ENCODE results near the gene LRRC42.

The LRRC42 gene

DNA sequence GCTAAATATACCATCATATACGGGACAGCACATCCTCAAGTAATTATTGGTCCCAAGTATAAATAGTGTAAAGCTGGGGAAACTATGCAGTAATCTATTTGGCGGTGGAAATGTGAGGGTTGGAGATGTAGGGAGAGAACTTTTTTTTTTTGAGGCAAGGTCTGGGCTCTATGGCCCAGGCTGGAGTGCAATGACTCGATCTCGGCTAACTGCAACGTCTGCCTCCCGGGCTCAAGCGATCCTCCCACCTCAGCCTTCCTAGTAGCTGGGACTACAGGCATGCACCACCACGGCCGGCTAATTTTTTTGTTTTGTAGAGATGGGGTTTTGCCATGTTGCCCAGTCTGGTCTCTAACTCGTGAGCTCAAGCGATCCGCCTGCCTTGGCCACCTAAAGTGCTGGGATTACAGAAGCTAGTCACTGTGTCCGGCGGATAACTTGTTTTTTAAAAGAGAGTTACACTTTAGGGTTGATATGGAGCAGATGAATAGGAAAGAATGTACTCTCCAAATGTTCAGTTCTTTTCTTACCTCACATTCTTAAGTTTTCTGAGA, 2.6 kb upstream of the LRRC42 start:
- H3K27me3 ChIP-seq (ENCODE audit: control insufficient read depth, insufficient read depth, low read length): no peaks in the 10 kb centered on the region
- no peak overlapping the region for H3K4me3 ChIP-seq (ENCODE audit: low read length)
- peaks cover 12% of the 10 kb centered on the region for H3K4me1 ChIP-seq (ENCODE audit: control insufficient read depth, low read depth, low read length)
- H3K9ac ChIP-seq (ENCODE audit: low read length): no peak overlapping the region
- no peaks in the 10 kb centered on the region for H3K36me3 ChIP-seq (ENCODE audit: control insufficient read depth, low read depth, low read length)
- no peak overlapping the region for H3K27ac ChIP-seq (ENCODE audit: low read length)
- no peaks in the 10 kb centered on the region for H3K9me3 ChIP-seq (ENCODE audit: control insufficient read depth, low read depth, low read length)

DNA sequence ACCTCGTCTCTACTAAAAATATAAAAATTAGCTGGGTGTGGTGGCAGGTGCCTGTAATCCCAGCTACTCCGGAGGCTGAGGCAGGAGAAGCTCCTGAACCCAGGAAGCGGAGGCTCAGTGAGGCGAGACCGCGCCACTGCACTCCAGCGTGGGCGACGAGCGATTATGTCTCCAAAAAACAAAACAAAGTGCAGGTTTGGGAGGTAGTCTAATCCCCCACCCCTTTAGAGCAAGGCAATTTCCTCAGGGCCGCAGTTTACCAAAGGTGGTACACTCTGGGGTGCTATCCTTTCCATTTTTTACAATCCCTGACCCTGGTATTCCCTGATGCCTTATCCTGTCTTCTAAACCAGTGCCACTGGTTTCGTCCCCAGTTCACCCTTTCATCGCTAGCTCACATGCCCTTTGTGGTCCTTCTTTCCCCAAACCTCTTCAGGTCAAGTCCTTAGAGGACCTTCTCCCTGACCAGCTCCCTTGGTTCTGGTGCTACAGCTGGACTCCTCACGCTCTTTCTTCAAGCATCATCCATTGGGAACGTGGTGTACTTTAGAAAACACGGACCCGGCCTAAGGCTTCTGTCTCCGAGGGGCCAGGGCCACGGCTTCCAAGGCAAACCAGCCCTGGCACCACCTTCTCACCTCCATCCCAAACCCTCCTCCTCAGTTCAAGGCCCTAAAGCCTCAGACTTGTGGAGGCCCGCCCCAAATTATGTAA, 1.5 kb upstream of the LRRC42 start:
- H3K27ac ChIP-seq (ENCODE audit: low read length): no peak overlapping the region
- H3K36me3 ChIP-seq (ENCODE audit: control insufficient read depth, low read depth, low read length): no peaks in the 10 kb centered on the region
- H3K9ac ChIP-seq (ENCODE audit: low read length): peak overlapping the region; percentile 45
- H3K9me3 ChIP-seq (ENCODE audit: control insufficient read depth, low read depth, low read length): no peaks in the 10 kb centered on the region
- no peaks in the 10 kb centered on the region for H3K27me3 ChIP-seq (ENCODE audit: control insufficient read depth, insufficient read depth, low read length)
- peaks cover 12% of the 10 kb centered on the region for H3K4me1 ChIP-seq (ENCODE audit: control insufficient read depth, low read depth, low read length)
- peak overlapping the region; percentile 84 for H3K4me3 ChIP-seq (ENCODE audit: low read length)

DNA sequence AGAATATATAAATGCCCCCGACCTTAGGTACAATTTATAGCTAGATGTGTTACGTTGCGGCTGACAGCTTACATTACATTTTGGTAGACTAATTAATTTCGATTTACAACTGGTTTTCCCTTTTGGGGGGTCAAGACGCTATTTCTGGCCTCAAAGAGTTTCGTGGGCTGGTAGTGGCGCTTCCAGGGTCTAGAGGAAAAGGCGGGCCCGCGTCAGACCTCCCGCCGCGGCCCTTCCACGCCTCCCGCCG, 1.0 kb upstream of the LRRC42 start:
- H3K9me3 ChIP-seq (ENCODE audit: control insufficient read depth, low read depth, low read length): no peaks in the 10 kb centered on the region
- peak overlapping the region; percentile 45 for H3K9ac ChIP-seq (ENCODE audit: low read length)
- H3K27me3 ChIP-seq (ENCODE audit: control insufficient read depth, insufficient read depth, low read length): no peaks in the 10 kb centered on the region
- H3K36me3 ChIP-seq (ENCODE audit: control insufficient read depth, low read depth, low read length): no peaks in the 10 kb centered on the region
- no peak overlapping the region for H3K27ac ChIP-seq (ENCODE audit: low read length)
- H3K4me1 ChIP-seq (ENCODE audit: control insufficient read depth, low read depth, low read length): peaks cover 12% of the 10 kb centered on the region
- peak overlapping the region; percentile 84 for H3K4me3 ChIP-seq (ENCODE audit: low read length)

DNA sequence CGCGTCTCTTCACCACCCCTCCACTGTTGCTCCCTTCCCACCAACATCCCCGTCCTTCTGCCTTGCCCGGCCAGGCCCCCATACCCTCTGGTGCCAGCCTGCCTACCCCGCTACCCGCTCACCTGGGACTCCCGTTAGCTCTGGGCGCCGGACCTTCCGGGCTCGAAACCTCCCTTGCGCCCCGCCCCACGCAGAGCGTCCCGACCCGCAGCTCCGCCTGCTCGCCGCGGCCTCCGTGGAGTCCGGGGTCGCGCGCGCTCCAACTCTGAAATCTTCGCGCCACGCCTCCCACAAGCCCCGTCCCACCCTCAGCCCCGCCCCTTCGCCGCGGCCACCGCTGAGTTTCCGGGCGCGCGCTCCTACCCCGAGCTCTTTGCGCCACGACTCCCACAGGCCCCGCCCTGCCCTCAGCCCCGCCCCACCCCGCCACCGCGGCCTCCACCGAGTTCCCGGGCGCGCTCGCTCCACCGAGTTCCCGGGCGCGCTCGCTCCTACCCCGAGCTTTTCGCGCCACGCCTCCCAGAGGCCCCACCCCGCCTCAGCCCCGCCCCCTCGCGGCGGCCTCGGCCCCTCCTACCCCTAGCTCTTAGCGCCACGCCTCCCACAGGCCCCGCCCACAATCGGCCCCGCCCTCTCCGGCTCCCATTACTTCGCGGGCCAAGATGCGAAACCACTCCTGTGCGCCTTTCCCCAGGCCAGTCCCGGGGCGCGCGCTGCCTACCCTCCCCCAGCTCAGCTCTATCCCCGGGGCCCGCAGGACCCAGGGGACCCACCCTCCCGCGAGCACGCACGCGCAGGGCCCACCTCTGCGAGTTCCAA, 508 bp upstream of the LRRC42 start, which contains the start of gene IFT25:
IFT25 (minus strand) TSS at position 267 of the 819 bp plus-strand sequence. CDS start 5,617 bp downstream, outside the sequence.
- peaks cover 12% of the 10 kb centered on the region for H3K4me1 ChIP-seq (ENCODE audit: control insufficient read depth, low read depth, low read length)
- H3K27ac ChIP-seq (ENCODE audit: low read length): no peak within 1 kb of the TSS
- H3K27me3 ChIP-seq (ENCODE audit: control insufficient read depth, insufficient read depth, low read length): no peaks in the 10 kb centered on the region
- peak within 1 kb of the TSS; percentile 84 for H3K4me3 ChIP-seq (ENCODE audit: low read length)
- no peaks in the 10 kb centered on the region for H3K9me3 ChIP-seq (ENCODE audit: control insufficient read depth, low read depth, low read length)
- H3K36me3 ChIP-seq (ENCODE audit: control insufficient read depth, low read depth, low read length): no peaks in the 10 kb centered on the region
- peak within 1 kb of the TSS; percentile 45 for H3K9ac ChIP-seq (ENCODE audit: low read length)

DNA sequence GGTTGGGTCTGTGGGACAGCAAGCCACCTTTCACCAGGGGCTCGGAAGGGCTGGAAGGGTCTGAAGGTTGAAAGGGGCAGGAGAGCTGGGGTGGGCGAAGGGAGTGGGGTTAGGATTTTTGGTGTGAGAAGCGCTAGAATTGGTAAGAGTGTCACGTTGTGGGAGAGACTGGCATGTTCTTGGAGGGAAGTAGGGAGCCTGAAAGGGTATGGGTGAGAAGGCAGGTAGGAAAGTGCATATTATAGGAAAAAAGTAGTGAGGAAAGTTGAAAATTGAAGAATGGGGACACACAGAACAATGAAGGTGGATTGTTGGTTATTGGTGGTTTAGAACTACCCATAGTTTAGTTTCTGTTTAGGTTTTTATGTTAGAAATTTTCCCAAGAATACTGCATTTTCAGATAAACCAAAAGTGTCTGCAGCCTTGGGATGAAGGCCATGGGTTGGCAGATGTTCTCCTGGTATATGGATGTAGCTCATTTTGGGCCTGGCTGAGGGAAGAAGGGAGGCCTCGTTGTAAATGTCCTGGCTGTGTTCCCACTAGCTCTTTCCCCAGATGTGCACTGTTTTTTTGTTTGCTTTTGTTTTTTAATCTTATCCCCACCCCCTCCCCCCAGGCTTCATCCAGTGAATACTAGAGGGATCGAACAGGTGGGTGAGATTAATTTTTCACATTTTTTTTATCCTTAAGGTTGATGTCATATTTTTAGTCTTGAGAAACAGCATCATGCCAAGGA, 1.2 kb downstream of the LRRC42 start:
- Histone ChIP-seq H3K27ac (ENCODE audit: low read length) (no peak overlapping the region), H3K36me3 (ENCODE audit: control insufficient read depth, low read depth, low read length) (peaks cover 6% of the 10 kb centered on the region), H3K9ac (ENCODE audit: low read length) (peak overlapping the region; percentile 45), H3K4me1 (ENCODE audit: control insufficient read depth, low read depth, low read length) (peaks cover 16% of the 10 kb centered on the region), H3K4me3 (ENCODE audit: low read length) (peak overlapping the region; percentile 72), H3K27me3 (ENCODE audit: control insufficient read depth, insufficient read depth, low read length) (no peaks in the 10 kb centered on the region), H3K9me3 (ENCODE audit: control insufficient read depth, low read depth, low read length) (no peaks in the 10 kb centered on the region)

DNA sequence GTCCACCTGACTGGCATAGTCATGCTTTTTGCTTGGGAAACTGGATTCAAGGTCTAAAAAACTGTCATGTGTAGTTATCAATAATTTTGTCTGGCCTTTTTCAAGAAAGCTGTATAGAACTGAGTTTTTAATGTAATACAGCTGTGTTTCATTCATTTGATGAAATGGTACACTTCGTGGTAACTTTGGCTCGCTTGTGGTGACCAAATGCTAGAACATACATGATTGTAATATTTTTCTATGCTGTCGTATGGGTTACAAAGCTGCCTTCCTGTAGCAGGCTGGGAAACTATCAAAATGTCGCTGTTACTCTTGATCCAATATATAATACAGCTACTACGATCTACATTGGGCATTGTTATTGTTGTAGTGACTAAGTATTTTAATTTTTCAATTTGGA, 2.1 kb downstream of the LRRC42 start:
- Histone ChIP-seq H3K27ac (ENCODE audit: low read length) (no peak overlapping the region), H3K4me3 (ENCODE audit: low read length) (no peak overlapping the region), H3K36me3 (ENCODE audit: control insufficient read depth, low read depth, low read length) (peaks cover 15% of the 10 kb centered on the region), H3K9me3 (ENCODE audit: control insufficient read depth, low read depth, low read length) (no peaks in the 10 kb centered on the region), H3K4me1 (ENCODE audit: control insufficient read depth, low read depth, low read length) (peaks cover 9% of the 10 kb centered on the region), H3K27me3 (ENCODE audit: control insufficient read depth, insufficient read depth, low read length) (no peaks in the 10 kb centered on the region), H3K9ac (ENCODE audit: low read length) (no peak overlapping the region)

DNA sequence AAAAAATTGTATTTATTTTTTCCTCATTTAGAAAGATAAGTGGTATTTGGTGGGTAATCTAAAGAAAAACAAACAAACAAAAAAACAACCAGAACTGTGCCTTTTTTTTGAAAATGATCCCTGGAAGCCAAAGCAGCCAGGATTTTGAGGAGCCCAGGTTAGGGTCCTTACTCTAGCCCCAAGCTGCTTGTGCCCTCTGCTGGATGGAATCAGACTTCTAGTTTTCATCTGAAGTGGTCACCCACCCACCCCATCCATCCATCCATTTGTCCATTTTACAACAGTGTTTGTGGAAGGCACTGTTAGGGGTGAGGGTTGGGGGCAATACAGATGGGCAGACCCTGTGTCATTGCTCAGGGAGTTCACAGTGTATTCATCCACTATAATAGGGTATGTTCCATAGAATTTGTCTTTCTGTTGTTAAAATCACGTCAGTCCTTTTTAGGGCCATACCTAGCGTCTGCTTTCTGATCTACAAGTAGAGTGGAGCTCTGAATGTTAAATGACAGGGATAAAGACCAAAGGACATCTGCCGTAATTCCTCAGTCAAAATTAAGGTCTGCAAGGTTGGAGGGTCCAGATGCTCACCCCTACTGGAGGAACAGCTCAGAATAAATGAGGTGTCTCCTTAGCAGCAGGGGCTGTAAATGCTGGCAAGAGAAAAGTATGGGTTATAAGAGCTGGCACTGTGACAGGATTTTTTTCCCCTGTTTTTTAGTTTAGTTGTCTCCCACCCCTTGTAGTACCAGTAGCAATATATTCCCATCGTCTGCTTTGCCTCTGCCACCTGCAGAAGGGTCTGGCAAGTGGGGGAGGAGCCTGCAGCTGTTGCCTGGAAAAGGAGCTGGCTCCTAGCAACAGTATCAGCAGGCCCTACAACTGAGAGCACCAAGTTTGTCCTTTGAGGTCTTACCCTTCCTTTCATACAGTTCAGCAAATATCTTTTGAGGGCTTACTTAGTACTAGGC, 3.2 kb downstream of the LRRC42 start:
- H3K27ac ChIP-seq (ENCODE audit: low read length): no peak overlapping the region
- no peaks in the 10 kb centered on the region for H3K27me3 ChIP-seq (ENCODE audit: control insufficient read depth, insufficient read depth, low read length)
- H3K4me1 ChIP-seq (ENCODE audit: control insufficient read depth, low read depth, low read length): peaks cover 9% of the 10 kb centered on the region
- peaks cover 17% of the 10 kb centered on the region for H3K36me3 ChIP-seq (ENCODE audit: control insufficient read depth, low read depth, low read length)
- H3K4me3 ChIP-seq (ENCODE audit: low read length): no peak overlapping the region
- H3K9ac ChIP-seq (ENCODE audit: low read length): no peak overlapping the region
- no peaks in the 10 kb centered on the region for H3K9me3 ChIP-seq (ENCODE audit: control insufficient read depth, low read depth, low read length)

DNA sequence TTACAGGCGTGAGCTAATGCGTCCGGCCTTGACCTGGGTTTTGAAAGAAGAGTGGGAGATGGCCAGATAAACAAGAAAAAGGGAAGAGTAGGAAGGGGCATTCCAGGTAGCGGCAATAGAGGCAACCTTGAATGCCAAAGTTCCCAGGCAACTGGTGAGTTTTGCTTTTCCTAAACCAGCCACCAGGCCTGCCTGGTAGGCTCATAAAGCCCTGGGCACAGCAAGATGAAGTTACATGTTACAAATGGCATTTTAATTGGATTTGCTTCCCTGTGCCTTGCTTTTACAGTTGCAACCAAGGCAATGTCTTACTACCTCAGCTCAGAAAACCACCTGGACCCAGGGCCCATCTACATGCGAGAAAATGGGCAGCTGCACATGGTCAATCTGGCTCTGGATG, 5.5 kb downstream of the LRRC42 start:
- peaks cover 4% of the 10 kb centered on the region for H3K4me1 ChIP-seq (ENCODE audit: control insufficient read depth, low read depth, low read length)
- peaks cover 22% of the 10 kb centered on the region for H3K36me3 ChIP-seq (ENCODE audit: control insufficient read depth, low read depth, low read length)
- H3K9ac ChIP-seq (ENCODE audit: low read length): no peak overlapping the region
- no peak overlapping the region for H3K27ac ChIP-seq (ENCODE audit: low read length)
- H3K27me3 ChIP-seq (ENCODE audit: control insufficient read depth, insufficient read depth, low read length): no peaks in the 10 kb centered on the region
- H3K4me3 ChIP-seq (ENCODE audit: low read length): no peak overlapping the region
- no peaks in the 10 kb centered on the region for H3K9me3 ChIP-seq (ENCODE audit: control insufficient read depth, low read depth, low read length)

DNA sequence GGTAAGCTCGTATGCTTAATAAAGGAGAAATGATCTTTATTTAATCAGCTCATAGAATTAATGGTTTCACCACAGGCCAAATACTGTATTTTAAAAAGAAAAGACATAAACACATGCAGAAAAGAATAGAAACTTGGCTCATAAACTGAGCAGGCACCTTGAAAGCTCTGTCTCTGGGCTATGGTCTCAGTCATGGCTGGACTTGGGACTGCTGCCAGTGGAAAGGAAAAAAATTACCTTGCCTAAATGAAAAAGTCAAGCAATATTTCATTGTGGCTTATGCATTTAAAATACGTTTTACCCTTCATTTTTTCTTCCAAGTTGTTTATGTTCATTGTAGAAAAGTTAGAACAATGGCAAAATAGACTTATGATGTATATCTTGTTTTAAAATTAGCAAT, 8.0 kb downstream of the LRRC42 start:
- Histone ChIP-seq H3K27ac (ENCODE audit: low read length) (no peak overlapping the region), H3K4me3 (ENCODE audit: low read length) (no peak overlapping the region), H3K27me3 (ENCODE audit: control insufficient read depth, insufficient read depth, low read length) (no peaks in the 10 kb centered on the region), H3K9me3 (ENCODE audit: control insufficient read depth, low read depth, low read length) (no peaks in the 10 kb centered on the region), H3K4me1 (ENCODE audit: control insufficient read depth, low read depth, low read length) (peaks cover 17% of the 10 kb centered on the region), H3K36me3 (ENCODE audit: control insufficient read depth, low read depth, low read length) (peaks cover 36% of the 10 kb centered on the region), H3K9ac (ENCODE audit: low read length) (no peak overlapping the region)

DNA sequence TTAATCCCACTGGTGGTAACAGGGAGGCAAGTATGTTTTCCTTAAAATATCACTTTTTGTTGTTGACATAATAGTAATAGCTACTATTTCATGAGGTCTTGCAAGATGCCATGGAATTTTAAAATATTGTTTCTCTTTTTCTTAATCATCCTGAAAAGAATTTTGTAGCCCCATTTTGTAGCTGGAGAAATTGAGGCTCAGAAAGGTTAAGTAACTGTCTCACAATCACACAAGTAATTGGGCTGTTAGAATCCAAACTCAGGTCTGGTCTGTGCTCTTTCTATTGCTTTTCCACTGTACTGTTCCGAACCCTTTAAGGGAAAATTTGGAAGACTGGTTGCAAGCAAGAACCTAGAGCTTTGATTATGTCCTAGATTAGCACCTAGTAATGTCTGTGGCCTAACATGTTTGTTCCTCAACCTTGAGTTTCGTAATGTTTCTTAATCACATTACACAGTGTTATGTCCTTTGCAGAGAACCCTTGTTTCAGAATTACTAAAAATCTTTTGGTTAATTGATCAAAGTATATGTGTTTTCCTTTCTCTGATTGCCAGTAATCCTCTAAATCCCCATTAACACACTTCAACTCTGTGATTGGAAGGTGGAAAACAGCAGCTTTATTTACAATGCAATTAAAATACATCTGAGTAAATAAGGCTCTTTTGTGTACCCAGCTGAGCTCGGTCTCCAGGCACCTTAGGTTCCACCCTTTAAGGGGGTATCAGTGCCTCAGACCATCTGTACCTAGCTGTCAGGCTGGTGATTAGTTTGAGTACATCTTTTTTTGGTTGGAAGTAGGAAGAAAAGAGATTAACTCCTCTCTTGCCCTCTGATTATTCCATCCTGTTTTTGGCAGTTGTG, 10.4 kb downstream of the LRRC42 start:
- H3K4me3 ChIP-seq (ENCODE audit: low read length): no peak overlapping the region
- peaks cover 13% of the 10 kb centered on the region for H3K4me1 ChIP-seq (ENCODE audit: control insufficient read depth, low read depth, low read length)
- H3K9me3 ChIP-seq (ENCODE audit: control insufficient read depth, low read depth, low read length): no peaks in the 10 kb centered on the region
- no peak overlapping the region for H3K9ac ChIP-seq (ENCODE audit: low read length)
- H3K27me3 ChIP-seq (ENCODE audit: control insufficient read depth, insufficient read depth, low read length): no peaks in the 10 kb centered on the region
- no peak overlapping the region for H3K27ac ChIP-seq (ENCODE audit: low read length)
- H3K36me3 ChIP-seq (ENCODE audit: control insufficient read depth, low read depth, low read length): peaks cover 55% of the 10 kb centered on the region
